GM15510 (cell line): ENCODE measurements around the gene PURB.

Experiments
- POLR2A ChIP-seq: IDR thresholded peaks from 3 replicates; pipeline ENCODE4 v1.6.1; 2011; ENCODE audit warnings: borderline replicate concordance; ENCODE audit not compliant: insufficient read length; ENCODE audit errors: extremely low read depth

Gene PURB

DNA sequence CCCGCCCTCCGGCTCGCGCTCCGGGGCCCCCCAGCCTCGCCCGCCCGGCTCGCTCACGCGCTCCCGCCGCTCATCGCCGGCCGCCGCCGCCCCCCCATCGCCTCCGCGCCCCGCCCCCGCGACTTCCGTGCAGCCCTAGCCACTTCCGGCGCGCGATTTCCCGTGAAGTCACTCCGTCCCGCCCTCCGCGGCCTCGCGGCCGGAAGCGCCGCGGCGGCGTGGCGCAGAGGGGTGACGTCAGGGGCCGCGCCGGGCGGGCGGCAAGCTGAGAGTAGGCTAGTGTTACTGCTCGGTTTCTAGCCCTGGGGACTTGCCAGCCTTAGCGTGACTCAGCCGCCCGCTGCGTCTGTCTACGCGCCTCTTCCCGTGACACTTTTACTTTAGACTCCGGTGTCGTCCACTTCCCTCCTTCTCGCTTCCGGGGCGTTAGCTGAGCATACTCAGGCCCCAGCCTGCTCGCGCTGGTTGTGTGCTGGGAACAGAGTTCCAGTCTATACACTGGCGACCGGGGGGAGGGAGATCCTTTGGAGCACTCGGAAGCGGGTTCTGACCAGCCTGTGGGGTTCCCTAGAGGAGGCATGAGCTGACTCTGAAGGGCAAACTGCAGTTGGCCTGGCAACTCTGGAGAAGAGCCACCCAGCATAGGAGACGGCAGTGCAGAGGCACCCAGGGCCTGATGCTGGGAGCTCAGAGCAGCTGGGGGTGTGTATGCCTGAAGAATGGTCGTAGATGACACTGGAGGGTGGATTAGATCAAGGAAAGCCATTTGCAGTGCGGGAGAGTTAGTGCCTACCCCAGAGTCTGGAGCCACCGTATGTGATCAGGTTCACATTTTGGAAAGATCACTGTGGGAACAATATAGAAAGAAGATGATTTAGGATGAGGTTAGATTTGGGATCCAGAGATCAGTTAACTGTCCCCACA is at the start of gene PURB:
Gene PURB (minus strand): TSS at position 137 of the 924 bp plus-strand sequence. CDS start 182 bp downstream, outside the sequence.
- peak; percentile 86 for TF ChIP-seq POLR2A

DNA sequence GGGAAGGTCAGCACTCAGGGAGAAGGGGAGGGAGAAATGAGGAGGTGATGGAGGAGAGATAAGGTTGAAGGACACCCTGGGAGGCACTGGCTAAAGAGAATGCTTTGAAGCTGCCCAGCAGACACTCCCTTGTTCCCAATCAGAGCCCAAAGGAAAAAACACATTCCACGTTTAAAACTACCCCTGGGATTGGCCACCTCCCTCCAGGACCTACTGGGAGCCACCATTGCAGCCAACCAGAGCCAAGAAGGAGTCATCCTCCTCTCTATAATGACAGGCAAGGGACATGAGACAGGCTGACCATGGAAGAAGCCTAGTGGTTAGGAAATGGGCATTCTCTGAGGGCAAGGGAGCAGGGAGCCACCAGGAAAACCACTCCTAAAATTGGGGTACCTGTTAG is 49.7 kb upstream of the PURB start:
- no peak for TF ChIP-seq POLR2A

DNA sequence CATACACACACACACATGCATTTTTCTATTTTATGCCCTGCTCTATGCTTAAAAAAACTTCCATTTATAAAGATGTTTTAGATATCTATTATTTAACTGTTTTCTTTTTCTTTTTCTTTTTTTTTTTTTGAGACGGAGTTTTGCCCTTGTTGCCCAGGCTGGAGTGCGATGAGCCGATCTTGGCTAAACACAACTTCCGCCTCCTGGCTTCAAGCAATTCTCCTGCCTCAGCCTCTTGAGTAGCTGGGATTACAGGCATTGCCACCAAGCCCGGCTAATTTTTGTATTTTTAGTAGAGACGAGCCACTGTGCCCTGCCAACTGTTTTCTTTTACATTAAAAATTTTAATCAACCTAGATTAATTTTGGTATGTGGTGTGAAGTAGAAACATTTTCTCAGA is 45.6 kb upstream of the PURB start:
- no peak for TF ChIP-seq POLR2A

DNA sequence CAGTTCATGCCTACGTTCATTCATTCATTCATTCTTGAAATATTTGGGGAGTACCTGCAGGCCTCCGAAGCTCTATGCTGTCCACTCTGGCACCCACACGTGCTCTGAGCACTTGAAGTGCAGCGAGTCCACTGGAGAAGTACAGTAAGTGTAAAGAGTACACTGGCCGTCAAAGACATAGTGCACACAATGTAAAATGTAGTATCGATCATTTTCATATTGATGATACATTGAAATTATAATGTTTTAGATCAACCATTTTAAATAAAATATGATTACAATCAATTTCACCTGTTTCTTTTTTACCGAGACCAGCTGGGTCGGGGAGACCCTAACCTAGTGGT is 37.0 kb upstream of the PURB start:
- no peak for TF ChIP-seq POLR2A

DNA sequence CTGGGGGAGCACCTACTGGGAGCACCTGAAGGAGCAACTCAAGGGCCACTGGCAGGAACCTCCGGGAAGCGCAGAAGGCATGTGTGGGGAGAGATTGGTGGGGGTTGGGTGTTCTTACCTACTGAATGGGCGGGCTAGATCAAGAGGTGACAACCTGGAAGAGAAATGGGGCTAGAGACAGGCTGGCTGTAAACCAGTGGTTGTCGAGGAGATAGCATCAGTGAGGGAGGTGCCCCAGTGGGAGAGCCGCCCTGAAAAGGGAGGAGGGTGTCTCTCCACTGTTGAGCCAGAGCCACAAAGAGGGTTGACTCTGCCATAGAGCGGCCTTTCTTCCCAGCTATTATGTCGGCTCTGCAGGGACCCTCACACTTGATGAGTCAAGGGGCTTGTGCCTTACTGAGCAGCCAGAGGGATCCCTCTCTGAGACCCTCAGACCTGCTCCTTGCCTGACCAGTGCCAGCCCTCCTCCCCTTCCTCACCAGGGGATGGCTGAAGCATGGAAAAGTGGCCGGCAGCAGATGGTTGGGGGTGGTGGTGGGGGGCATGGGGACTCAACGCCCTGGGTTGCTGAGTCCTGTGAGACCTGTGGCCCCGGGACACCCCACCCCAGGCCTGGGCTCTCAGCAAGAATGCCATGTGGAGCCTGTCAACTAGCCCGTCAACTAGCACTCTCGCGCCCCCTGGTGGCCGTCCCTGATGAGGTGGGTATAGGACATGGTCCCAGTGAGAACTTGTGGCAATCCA is 36.4 kb upstream of the PURB start:
- TF ChIP-seq POLR2A, result no peak

DNA sequence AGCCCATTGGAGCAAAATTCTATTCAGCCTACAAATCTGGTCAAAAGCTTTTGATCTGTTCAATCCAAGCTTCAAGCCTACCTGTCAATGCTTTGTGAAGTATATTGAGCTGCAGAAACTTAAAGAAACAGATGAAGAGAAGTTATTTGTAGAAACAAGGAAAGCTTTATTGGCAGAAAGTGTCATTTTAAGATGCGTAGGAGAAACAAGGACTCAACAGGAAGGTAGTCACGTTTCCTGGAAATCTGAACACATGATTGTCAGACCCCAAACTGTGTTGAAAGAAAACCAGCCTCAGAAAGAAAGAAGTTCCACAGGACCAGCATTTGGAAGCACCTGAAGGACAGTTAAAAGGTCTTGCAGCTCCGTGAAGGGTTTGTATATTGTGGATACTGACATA is 34.8 kb upstream of the PURB start:
- no peak for TF ChIP-seq POLR2A

DNA sequence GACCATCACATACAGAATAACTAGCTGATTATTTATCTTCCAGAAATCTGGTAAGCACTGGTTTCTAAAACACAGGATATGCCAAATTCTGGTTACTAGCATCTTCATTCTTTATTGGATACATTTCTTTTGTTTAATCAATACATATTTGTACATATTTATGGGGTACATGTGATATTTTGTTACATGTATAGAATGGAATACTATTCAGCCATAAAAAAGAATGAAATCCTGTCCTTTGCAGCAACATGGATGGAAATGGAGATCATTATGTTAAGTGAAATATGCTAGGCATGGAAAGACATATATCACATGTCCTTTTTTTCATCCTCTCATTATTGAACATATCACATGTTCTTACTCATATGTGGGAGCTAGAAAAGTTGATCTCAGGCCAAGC is 32.7 kb upstream of the PURB start:
- no peak for TF ChIP-seq POLR2A

DNA sequence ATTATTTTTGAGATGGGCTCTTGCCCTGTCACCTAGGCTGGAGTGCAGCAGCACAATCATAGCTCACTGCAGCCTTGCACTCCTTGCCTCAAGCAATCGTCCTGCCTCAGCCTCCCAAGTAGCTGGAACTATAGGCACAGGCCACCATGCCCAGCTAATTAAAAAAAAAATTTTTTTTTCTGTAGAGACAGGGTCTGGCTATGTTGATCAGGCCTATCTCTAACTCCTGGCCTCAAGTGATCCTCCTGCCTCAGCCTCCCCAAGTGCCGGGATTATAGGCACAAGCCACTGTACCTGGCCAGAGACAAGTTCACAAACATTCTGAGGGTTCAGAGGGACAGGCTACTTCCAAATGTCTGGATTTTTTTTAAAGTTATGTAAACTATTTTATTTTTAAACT is 32.1 kb upstream of the PURB start:
- TF ChIP-seq POLR2A, result no peak

DNA sequence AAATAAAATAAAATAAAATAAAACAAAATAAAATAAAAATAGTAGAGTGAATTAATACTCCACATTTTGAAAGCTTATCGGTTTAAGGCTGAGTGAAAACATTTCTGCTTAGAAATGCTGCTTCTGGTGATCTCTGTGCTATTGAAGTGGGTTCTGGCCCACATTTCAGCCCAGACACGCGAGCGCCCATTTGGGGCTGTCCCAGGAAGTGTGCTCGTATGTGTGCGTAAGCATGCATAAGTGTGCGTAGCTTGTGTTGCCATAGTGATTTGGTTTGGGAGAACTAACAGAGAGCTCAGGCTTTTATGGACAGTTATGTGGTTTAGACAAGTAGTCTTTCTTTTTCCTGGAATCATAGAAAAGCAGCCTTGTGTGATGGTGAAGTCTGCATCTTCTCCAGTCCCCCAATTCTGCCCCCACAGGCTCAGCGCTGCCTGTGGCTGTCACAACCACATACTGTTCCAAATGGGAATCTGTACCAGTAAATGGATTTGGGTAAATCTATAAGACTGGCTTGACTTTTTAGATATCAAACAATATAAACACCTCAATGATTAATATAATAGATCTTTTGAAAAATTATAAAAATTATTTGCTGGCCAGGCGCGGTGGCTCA is 29.8 kb upstream of the PURB start:
- TF ChIP-seq POLR2A, result no peak

DNA sequence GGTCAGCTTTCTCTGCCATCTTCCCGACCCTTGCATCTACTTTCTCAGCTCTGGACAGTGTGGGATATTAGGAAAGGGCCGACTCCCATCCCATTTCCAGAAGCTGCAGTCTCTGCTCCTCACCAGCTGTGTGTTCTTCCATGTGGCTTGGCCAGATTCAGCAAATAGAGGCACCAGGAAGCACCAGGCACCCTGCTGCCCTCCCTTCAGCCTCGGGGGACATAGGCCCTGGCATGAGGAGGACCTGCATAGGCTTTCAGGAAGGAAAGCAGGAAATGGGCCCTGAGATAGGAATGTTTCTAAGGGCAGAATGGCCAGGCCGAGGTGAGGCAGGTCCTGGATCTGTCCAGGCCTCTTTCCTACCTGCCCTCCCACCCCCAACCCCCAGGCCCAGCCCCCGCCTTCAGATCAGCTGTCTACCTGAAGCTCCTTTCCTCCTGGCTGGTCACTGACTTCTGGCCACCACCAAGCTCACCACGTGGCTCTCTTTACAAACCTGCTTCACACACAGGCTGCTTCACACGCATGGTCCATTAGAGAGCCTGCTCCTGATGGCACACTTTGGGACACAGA is 27.5 kb upstream of the PURB start:
- no peak for TF ChIP-seq POLR2A

DNA sequence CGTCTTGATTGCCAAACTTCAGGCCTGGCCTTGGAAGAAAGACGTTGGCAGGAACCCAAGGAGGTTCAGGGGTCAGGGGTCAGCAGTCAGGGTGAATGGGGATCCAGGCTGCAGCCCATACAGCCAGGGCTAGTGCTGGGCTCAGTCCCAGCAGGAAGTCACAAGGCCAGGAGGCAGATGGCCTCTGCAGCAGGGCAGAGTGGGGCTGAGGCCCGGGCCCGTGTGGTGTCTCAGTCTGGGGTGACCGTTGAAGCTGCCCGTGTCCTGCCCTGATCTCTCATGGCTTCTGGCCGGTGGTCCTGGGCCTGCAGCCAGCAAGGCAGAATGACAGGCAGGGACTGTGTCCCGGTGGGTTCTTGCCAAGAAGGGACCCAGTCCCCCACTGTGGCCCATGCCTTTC is 26.6 kb upstream of the PURB start:
- no peak for TF ChIP-seq POLR2A

DNA sequence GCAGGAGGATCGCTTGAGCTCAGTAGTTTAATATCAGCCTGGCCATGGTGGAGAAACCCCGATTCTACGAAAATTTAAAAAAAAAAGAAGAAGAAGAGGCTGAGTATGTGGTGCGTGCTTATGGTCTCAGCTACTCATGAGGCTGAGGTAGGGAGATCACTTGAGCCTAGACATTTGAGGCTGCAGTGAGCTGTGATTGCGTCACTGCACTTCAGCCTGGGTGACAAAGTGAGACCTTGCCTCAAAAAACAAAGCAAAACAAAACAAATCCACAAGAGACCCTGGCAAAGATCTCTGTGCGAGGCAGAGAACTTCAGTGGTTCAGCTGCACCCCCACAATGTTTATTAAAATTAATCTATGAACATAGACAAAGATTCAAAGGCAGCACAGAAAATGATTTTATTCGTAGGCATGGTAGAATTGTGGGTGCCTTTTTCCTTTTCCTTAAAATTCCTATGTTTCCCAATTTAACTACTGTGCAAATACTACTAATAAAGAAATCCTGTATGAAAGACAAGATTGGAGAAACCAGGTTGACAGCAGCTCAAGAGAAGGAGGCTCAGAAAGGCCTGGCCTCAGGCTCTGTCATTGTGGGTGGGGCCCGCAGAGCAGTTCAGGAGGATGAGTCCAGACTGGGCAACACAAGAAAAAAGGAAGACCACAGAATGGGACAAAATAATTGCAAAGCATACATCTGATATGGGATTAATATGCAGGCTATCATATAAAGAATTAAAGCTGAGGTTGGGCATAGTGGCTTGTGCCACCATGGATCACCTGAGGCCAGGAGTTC is 24.5 kb upstream of the PURB start:
- TF ChIP-seq POLR2A, result no peak

DNA sequence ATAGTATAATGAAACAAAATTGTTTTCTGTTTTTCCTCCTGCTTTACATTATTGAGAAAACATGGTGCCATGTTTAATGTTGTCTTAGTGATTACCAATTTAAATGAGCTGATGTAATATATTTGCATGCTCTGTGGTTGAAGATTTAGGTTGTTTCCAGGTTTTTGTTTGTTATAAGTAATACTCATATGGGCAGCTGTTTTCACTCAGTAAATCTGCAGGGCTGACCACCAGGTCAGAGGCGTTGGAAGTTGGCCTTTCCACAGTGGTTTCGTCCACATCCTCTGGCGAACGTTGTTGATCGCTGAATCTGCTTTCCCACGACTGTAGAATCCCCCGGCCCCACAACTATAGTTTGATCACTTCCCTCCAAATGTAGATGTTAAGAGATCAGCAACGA is 21.6 kb upstream of the PURB start:
- TF ChIP-seq POLR2A, result no peak

DNA sequence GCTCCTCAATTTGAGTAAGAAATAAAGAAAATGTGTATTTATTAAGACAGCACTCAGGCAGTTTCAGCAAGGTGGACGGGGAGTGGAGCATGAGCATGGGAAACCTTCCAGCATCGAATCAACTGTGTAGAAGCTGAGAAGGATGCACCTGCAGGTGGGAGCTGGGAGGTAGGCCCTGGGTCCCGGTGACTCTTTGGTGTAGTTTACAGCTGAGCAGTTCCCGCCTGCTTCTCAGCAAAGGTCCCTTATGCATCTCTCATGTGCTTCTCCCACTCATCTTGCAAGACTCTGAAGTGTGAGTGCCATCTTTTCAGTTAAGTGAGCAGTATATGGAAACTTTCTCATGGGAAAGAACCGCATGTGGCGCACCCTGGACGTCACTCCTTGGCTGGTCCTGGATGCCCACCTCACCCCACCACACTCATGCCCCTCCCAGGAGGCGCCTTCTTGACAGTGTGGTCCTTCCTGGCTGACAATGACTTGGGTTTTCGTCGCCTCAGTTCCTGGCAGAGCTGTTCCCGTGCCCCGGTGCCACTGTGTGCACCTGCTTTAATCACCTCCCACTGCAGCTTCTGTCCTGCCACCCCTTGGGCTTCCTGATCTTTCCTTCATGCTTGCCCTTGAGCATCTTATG is 19.8 kb upstream of the PURB start:
- TF ChIP-seq POLR2A, result no peak
